ENCODE measurements around the gene ZDHHC12. TPM values are rescaled to one million over a fixed set of nuclear protein-coding genes. Genes with fewer than 3 reads are reported as not detected.

The ZDHHC12 gene
- total RNA-seq = 10 to 100 TPM; 18.3 to 31.5 (median 25.4) TPM
- 10 to 100 TPM; 27.6 to 56.9 TPM for polyA plus RNA-seq

- peak; percentile 98 to 100 (median 99) for DNase-seq
- Histone ChIP-seq H3K27ac (peak within 1 kb of the TSS; percentile 43 to 66 (median 55)), H3K9me3 (no peaks in the 10 kb centered on the region), H3K36me3 (no peaks in the 10 kb centered on the region), H3K27me3 (no peaks in the 10 kb centered on the region), H3K4me1 (no peaks in the 10 kb centered on the region), H3K4me3 (peak within 1 kb of the TSS; percentile 51 to 77 (median 60))
- 1% methylated on average over 53 to 68 of the region's 68 CpGs for WGBS, 2 donors
- TF ChIP-seq CTCF (IDR thresholded peaks at IDR 0.05) = no peak
- intact Hi-C loops (cut with DNase I) = no loop called here
- ATAC-seq = peak; percentile 95 to 98 (median 96)
- FAIRE-seq = no peak
Observed at GRCh38 chr9:128723866-128724743, at the start of gene ZDHHC12. ZDHHC12 (minus strand) TSS chr9:128724127; CDS start chr9:128724093, 34 bp downstream.

GRCh38 chr9:128773049-128773448 is 49.1 kb upstream of the ZDHHC12 start:
- Histone ChIP-seq H3K27ac (no peak overlapping the region), H3K36me3 (no peaks in the 10 kb centered on the region), H3K4me1 (peaks cover 0 to 8% (median 6%) of the 10 kb centered on the region in 3 donors), H3K27me3 (no peaks in the 10 kb centered on the region), H3K9me3 (no peaks in the 10 kb centered on the region), H3K4me3 (no peak overlapping the region)
- WGBS, 2 donors = 70 to 73% methylated on average over 5 of the region's 5 CpGs
- no peak for ATAC-seq
- intact Hi-C loops (cut with DNase I) = no loop called here
- TF ChIP-seq CTCF (IDR thresholded peaks at IDR 0.05) = no peak
- FAIRE-seq = no peak
- DNase-seq = no peak

DNA sequence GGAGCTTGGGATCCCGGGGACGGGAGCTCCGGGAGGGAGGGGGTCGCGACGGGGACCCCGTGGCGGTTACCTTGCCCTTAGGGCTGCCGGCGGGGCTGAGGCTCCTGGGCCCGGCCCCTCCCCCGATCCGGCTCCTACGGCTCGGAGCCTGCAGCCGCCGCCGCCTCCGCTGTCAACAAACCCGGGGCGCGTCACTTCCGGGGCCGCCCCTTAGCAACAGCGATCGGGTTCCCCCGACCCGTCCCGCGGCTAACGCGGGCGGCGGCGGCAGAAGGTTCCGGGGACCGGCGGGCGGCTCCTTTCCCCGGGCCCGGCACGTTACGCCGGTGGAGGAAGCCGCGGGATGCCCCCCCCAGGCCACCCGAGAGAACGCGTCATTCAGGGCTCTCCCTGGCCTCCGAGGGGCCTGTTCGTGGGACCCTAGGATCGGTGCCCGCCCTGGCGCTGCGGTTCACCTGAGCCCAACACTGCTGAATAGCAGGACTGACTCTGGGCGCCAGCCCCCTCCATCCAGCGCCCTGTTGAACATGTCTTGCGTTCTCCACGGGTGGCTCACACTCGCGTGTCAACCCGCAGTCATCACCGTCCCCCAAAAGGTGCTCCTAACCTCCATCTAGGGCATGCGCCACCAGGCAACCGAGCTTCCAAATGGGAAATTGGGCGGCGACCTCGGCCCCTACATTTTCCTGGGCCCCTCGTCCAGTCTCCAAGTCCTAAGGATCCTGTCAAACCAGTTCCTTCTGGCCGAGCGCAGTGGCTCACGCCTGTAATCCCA is 48.0 kb upstream of the ZDHHC12 start, which contains the start of gene ZER1:
TSS of gene ZER1 (minus strand) at position 183 of the 775 bp plus-strand sequence. CDS start 16,362 bp downstream, outside the sequence.
- peaks cover 0 to 8% (median 6%) of the 10 kb centered on the region in 3 donors for H3K4me1 ChIP-seq
- no peaks in the 10 kb centered on the region for H3K27me3 ChIP-seq
- H3K9me3 ChIP-seq = no peaks in the 10 kb centered on the region
- DNase-seq (peak; percentile 89 to 98 (median 94)), ATAC-seq (peak; percentile 97 to 99 (median 98)), FAIRE-seq (no peak)
- no peaks in the 10 kb centered on the region for H3K36me3 ChIP-seq
- H3K27ac ChIP-seq = peak within 1 kb of the TSS; percentile 90 to 98 (median 94)
- WGBS, 2 donors = 0 to 1% methylated on average over 48 to 72 of the region's 72 CpGs
- H3K4me3 ChIP-seq = peak within 1 kb of the TSS; percentile 74 to 93 (median 82)
- TF ChIP-seq CTCF (IDR thresholded peaks at IDR 0.05) = no peak
- intact Hi-C loops (cut with DNase I) = no loop called here

GRCh38 chr9:128771094-128771721 is 47.3 kb upstream of the ZDHHC12 start:
- Histone ChIP-seq H3K36me3 (no peaks in the 10 kb centered on the region), H3K4me3 (peak overlapping the region; percentile 74 to 93 (median 82)), H3K27me3 (no peaks in the 10 kb centered on the region), H3K27ac (peak overlapping the region; percentile 90 to 98 (median 94)), H3K4me1 (peaks cover 0 to 8% (median 6%) of the 10 kb centered on the region in 3 donors), H3K9me3 (no peaks in the 10 kb centered on the region)
- 0% methylated on average over 24 to 28 of the region's 28 CpGs for WGBS, 2 donors
- ATAC-seq (peak; percentile 16 to 51 (median 34)), DNase-seq (peak in 1 of 6 donors; percentile 22), FAIRE-seq (no peak)
- no peak for TF ChIP-seq CTCF (IDR thresholded peaks at IDR 0.05)
- intact Hi-C loops (cut with DNase I) = no loop called here

All from pancreas (tissue), 10 donors.